ENCODE data around the gene C2CD4D.

DNA sequence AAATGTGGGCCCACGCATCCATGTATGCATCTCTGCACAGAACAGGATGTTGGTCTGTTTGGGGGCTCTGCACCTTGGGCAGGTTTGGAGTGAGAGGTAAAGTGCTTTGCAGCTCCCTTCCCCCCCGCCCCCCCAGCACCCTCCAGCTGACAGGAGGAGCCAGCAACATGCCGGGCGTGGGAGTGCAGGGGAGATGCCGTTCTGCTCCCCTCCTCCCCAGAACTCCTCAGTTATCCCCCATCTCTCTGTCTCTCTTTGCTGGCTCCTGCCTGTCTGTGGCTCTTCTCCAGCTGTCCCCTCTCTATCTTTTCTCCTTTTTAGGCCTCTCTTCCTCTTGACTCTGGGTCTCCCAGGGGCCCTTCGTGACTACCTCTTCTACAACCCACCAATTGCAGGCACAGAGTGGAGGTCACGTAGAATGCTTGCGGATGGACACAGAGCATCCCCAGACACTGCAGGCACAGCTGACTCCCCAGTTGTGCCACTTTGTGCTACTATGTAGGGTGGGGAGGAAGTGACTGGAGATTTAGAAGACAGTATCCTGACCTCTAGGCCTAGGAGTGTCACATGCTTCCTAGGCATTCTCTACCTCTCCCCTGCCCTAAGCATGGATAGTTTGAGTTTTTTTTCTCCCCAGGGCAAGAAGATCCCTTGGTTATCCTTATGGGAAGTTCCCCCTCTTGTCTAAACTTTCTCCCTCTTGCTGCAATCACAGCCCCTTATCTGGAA lies 6.3 kb downstream of the C2CD4D start:
- no peak for TF ChIP-seq TAF1 (IDR thresholded peaks at IDR 0.05; ENCODE audit: borderline replicate concordance, insufficient read depth, low read length)
- TF ChIP-seq REST (IDR thresholded peaks at IDR 0.05; ENCODE audit: insufficient read depth in 1 of 2, low read depth in 2 of 2, low read length in 2 of 2) = no peak
- no peak for TF ChIP-seq POLR2AphosphoS5 (IDR thresholded peaks at IDR 0.05; ENCODE audit: low read depth, low read length)
- no peak for TF ChIP-seq FOXP2 (optimal IDR thresholded peaks at IDR 0.05; ENCODE audit: borderline replicate concordance, extremely low read depth, extremely low read length, insufficient read depth)
- TF ChIP-seq SIN3A (IDR thresholded peaks at IDR 0.05; ENCODE audit: borderline replicate concordance, insufficient read depth, low read length) = no peak
